Right lobe of liver (tissue), 6 donors: Measurements from ENCODE around the gene TRMT1. TPM values are rescaled to one million over a fixed set of nuclear protein-coding genes. Genes with fewer than 3 reads are reported as not detected.

Experiments used
- ATAC-seq, 4 donors: fragments of 200-7000 bp; cut with Tn5 transposase; one replicate each; pipeline ENCODE4 v1.9.1; 2020; ENCODE audit warnings: mild to moderate bottlenecking in 4 of 4, moderate library complexity in 4 of 4
- DNase-seq, 3 donors: peaks; one replicate each; pipeline ENCODE4 v3.0.0-alpha.2; 2020
- H3K27ac ChIP-seq, 3 donors: fragments of 200-600 bp; one replicate each; pipeline ENCODE4 v1.8.0; 2022
- H3K27me3 ChIP-seq, 2 donors: fragments of 200-600 bp; one replicate each; pipeline ENCODE4 v1.8.0; 2022
- H3K36me3 ChIP-seq, 4 donors: fragments of 200-600 bp; sonication (generic) in 1 of 4; one replicate each; pipeline versions ENCODE4 v1.5.1 to v1.8.0; 2017 to 2022; ENCODE audit warnings: control low read depth in 1 of 4
- H3K4me1 ChIP-seq, 4 donors: fragments of 200-600 bp; sonication (generic) in 1 of 4; one replicate each; pipeline versions ENCODE4 v1.5.1 to v1.8.0; 2017 to 2022; ENCODE audit warnings: control low read depth in 1 of 4
- H3K4me3 ChIP-seq, 3 donors: fragments of 200-600 bp; one replicate each; pipeline ENCODE4 v1.8.0; 2022
- H3K9me3 ChIP-seq, 4 donors: fragments of 200-600 bp; sonication (generic) in 1 of 4; one replicate each; pipeline versions ENCODE4 v1.5.1 to v1.8.0; 2017 to 2022; ENCODE audit warnings: control low read depth in 1 of 4
- CTCF ChIP-seq, 4 donors: fragments of 200-600 bp in 3 of 4; fragments of 450-650 bp in 1 of 4; IDR thresholded peaks; one replicate each; pipeline versions ENCODE4 v1.5.1 to v1.8.0; 2016 to 2022; ENCODE audit warnings: antibody characterized with exemption in 4 of 4, mild to moderate bottlenecking in 2 of 4
- POLR2A ChIP-seq: fragments of 450-650 bp; IDR thresholded peaks from one replicate; pipeline ENCODE4 v1.6.1; 2017; ENCODE audit warnings: antibody characterized with exemption, mild to moderate bottlenecking
- WGBS: methylation state at CpG from one replicate; pipeline ENCODE4 v1.1.6; 2018; ENCODE audit warnings: low coverage, low lambda C conversion rate; ENCODE audit not compliant: insufficient coverage; ENCODE audit errors: missing lambda C conversion rate; 5-methylcytosine and 5-hydroxymethylcytosine counted together
- intact Hi-C, 2 donors: fragments of 100-400 bp; cut with DNase I; formaldehyde crosslinking; loops; one replicate each; pipeline versions ENCODE4 v1.11.2 to v1.14.1; 2022
- total RNA-seq, 6 experiments: library from RNA; depleted of rRNA in 2 of 6; stranded (reverse); fragments of >200 nt in 2 of 6; fragmentation: NEBNext Ultra II Directional in 3 of 6; extraction: Animal tissue kit (Norgen Biotek cat#: 25700) in 3 of 6; gene quantifications; one replicate each; pipeline versions ENCODE4 v1.1.0 to v1.2.4, GENCODE V29; 2016 to 2023
- donor health status: DM: no; HTN: yes; CAD: no.
- donor health status: DM: no; HTN: no; CAD: no.
- donor health status: DM: no; HTN: no; CAD: no.
- donor health status: DM: no; HTN: yes; CAD: no.
- donor health status: DM: no; HTN: yes; CAD: no.

Gene TRMT1
- total RNA-seq, 6 experiments from 2014 or later = 15.0 to 20.5 (median 17.2) TPM

GRCh38 chr19:13134626-13135025 is 18.1 kb upstream of the TRMT1 start:
- intact Hi-C loops = no loop called here
- H3K27ac ChIP-seq = no peak overlapping the region
- H3K9me3 ChIP-seq = no peaks in the 10 kb centered on the region
- no peak for ATAC-seq
- no peaks in the 10 kb centered on the region for H3K4me1 ChIP-seq
- WGBS = 100% methylated on average over 3 of the region's 3 CpGs
- TF ChIP-seq POLR2A (no peak), CTCF (IDR thresholded peaks at IDR 0.05) (no peak)
- no peak overlapping the region for H3K4me3 ChIP-seq
- H3K36me3 ChIP-seq = peaks cover 0 to 22% (median 5%) of the 10 kb centered on the region in 4 donors
- no peak for DNase-seq
- H3K27me3 ChIP-seq = no peaks in the 10 kb centered on the region

- ATAC-seq (no peak), DNase-seq (no peak)
- no peak for TF ChIP-seq POLR2A
- TF ChIP-seq CTCF (IDR thresholded peaks at IDR 0.05) = no peak
- intact Hi-C loops = no loop called here
- Histone ChIP-seq H3K36me3 (peaks cover 0 to 18% (median 4%) of the 10 kb centered on the region in 4 donors), H3K4me1 (peaks cover 0 to 10% (median 4%) of the 10 kb centered on the region in 4 donors), H3K4me3 (no peak overlapping the region), H3K27ac (no peak overlapping the region), H3K27me3 (no peaks in the 10 kb centered on the region), H3K9me3 (no peaks in the 10 kb centered on the region)
- 75% methylated on average over 8 of the region's 12 CpGs for WGBS
Observed at GRCh38 chr19:13133241-13133870, 16.8 kb upstream of the TRMT1 start.

- H3K36me3 ChIP-seq = peaks cover 0 to 13% (median 2%) of the 10 kb centered on the region in 4 donors
- H3K4me1 ChIP-seq = peaks cover 0 to 16% (median 8%) of the 10 kb centered on the region in 4 donors
- no peak for TF ChIP-seq POLR2A
- no peak for TF ChIP-seq CTCF (IDR thresholded peaks at IDR 0.05)
- no peak overlapping the region for H3K4me3 ChIP-seq
- H3K27me3 ChIP-seq = no peaks in the 10 kb centered on the region
- ATAC-seq (no peak), DNase-seq (no peak)
- intact Hi-C loops = no loop called here
- H3K27ac ChIP-seq = no peak overlapping the region
- H3K9me3 ChIP-seq = no peaks in the 10 kb centered on the region
- 66% methylated on average over 7 of the region's 8 CpGs for WGBS
Observed at GRCh38 chr19:13132471-13133180, 16.1 kb upstream of the TRMT1 start.

- H3K4me1 ChIP-seq = peaks cover 0 to 17% (median 8%) of the 10 kb centered on the region in 4 donors
- DNase-seq = no peak
- H3K27me3 ChIP-seq = no peaks in the 10 kb centered on the region
- TF ChIP-seq CTCF (IDR thresholded peaks at IDR 0.05) = no peak
- no peak for TF ChIP-seq POLR2A
- no peak for ATAC-seq
- H3K36me3 ChIP-seq = peaks cover 0 to 2% (median 0%) of the 10 kb centered on the region in 4 donors
- no peaks in the 10 kb centered on the region for H3K9me3 ChIP-seq
- no CpG with 5 or more reads among the region's 3 CpGs for WGBS
- H3K4me3 ChIP-seq = no peak overlapping the region
- H3K27ac ChIP-seq = no peak overlapping the region
- intact Hi-C loops = no loop called here
Observed at GRCh38 chr19:13130886-13131490, 14.4 kb upstream of the TRMT1 start.
